Subcutaneous adipose tissue (tissue), 4 donors: ENCODE measurements around the gene CELF4. TPM values are rescaled to one million over a fixed set of nuclear protein-coding genes. Genes with fewer than 3 reads are reported as not detected.

Source experiments
- CTCF ChIP-seq: fragments of 450-650 bp; IDR thresholded peaks from one replicate; pipeline ENCODE4 v1.5.1; 2016; ENCODE audit warnings: low read depth, mild to moderate bottlenecking, control low read depth, antibody characterized with exemption, moderate library complexity
- total RNA-seq, 4 donors: library from RNA; depleted of rRNA; stranded (reverse); fragments of >200 nt; gene quantifications; one replicate each; pipeline ENCODE4 v1.1.0, GENCODE V29; 2016

The CELF4 gene
- total RNA-seq, 4 donors from 2014 or later: not detected

- no peak for TF ChIP-seq CTCF
Measured at GRCh38 chr18:37598966-37599896, 33.6 kb upstream of the CELF4 start.

- no peak for TF ChIP-seq CTCF
Measured at GRCh38 chr18:37598396-37598795, 32.8 kb upstream of the CELF4 start.

DNA sequence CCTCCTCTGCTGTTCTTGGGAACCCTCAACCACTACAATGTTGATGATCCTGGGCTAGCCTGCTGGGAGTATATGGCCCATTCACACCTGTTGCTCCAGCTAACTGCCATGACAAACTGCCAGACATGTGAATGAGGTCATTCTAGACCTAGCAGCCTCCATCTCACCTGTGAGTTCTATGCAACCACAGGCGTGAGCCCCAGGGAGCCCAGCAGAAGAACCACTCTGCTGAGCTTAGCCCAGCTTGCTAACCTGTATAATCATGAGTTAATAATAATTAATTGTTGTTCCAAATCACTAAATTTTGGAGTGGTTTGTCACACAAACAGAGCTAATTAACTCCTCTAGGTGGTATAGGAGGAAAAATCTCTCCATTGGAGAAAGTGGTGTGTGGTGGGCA, 24.7 kb upstream of the CELF4 start:
- no peak for TF ChIP-seq CTCF

GRCh38 chr18:37588289-37588688, 22.7 kb upstream of the CELF4 start:
- TF ChIP-seq CTCF: no peak

- TF ChIP-seq CTCF: no peak
Measured at GRCh38 chr18:37586656-37587225, 21.1 kb upstream of the CELF4 start.

DNA sequence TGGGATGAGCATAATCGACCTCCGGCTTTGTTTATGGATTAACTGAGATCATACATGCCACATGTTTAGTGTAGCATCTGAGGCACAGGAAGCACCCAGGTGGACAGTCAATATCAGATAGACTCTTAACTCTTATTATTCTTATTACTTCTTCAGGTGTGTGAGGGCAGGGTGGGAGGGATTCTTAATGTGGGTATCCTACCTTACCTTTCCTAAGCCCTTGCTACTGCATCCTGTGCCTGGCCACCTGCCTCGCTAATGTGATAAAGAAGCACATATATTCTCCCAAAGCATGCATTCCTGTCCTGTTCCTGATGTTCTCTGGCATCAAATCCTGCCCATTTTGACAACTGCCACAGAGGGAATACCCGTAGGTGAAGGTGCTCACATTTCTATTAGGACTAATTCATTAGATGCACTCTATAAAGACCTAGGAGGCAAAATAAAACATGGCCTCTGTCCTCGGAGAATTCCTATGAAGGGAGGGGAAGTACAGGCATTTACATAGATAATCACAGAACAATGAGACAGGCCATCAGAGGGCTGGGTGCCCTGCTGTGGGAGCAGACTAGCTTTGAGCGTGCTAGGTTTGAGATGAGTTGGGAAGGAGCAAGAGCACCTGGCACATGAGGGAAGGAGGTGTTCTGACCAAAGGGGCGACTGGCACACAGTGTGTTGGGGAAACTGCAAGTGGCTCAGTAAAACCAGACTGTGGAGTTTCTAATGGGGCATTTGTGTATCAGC, 19.5 kb upstream of the CELF4 start:
- no peak for TF ChIP-seq CTCF

- TF ChIP-seq CTCF: no peak
Measured at GRCh38 chr18:37584217-37584616, 18.6 kb upstream of the CELF4 start.
